ENCODE measurements around the gene HSPB3. TPM values are rescaled to one million over a fixed set of nuclear protein-coding genes. Genes with fewer than 3 reads are reported as not detected.

The HSPB3 gene
- total and polyA plus RNA-seq, 2 of the 8 experiments (the other 6 are each of a cell fraction or from before 2014, with no cell fraction given): not detected

GRCh38 chr5:54492178-54492577 is 36.7 kb downstream of the HSPB3 start (continued):
- TF ChIP-seq CHD7 (IDR thresholded peaks at IDR 0.05; ENCODE audit: insufficient replicate concordance, low read length) (no peak), SUZ12 (IDR thresholded peaks at IDR 0.05; ENCODE audit: low read length) (no peak), CBX8 (IDR thresholded peaks at IDR 0.05; ENCODE audit: borderline replicate concordance, low read depth, low read length) (no peak), SIRT6 (IDR thresholded peaks at IDR 0.05; ENCODE audit: low read length) (no peak), GABPA (IDR thresholded peaks at IDR 0.05; ENCODE audit: borderline replicate concordance, insufficient read depth, low read length) (no peak), RAD21 (IDR thresholded peaks at IDR 0.05 in 1 of 2, conservative IDR thresholded peaks at IDR 0.05 in 1 of 2; ENCODE audit: low read depth in 2 of 2, low read length in 2 of 2) (no peak), POU5F1 (IDR thresholded peaks at IDR 0.05; ENCODE audit: low read depth, low read length) (no peak), CREB1 (IDR thresholded peaks at IDR 0.05) (no peak)

Measured in H1 (cell line).